Upper lobe of right lung (tissue), 1 donor: ENCODE data around the gene EBPL. TPM values are rescaled to one million over a fixed set of nuclear protein-coding genes. Genes with fewer than 3 reads are reported as not detected.
"Not testable (repeated sequence)": the region's sequence is repeated elsewhere in the genome, so short reads cannot be mapped to it uniquely, and the experiment has no call there.

Experiments
- ATAC-seq: fragments of 200-7000 bp; cut with Tn5 transposase; one replicate; pipeline ENCODE4 v1.9.1; 2020; ENCODE audit warnings: mild to moderate bottlenecking, moderate library complexity
- DNase-seq: peaks from one replicate; pipeline ENCODE4 v3.0.0-alpha.2; 2020
- H3K27ac ChIP-seq: fragments of 200-600 bp; one replicate; pipeline ENCODE4 v1.8.0; 2022
- H3K27me3 ChIP-seq: fragments of 200-600 bp; one replicate; pipeline ENCODE4 v1.8.0; 2022; ENCODE audit warnings: mild to moderate bottlenecking
- H3K36me3 ChIP-seq: fragments of 200-600 bp; one replicate; pipeline ENCODE4 v1.8.0; 2022
- H3K4me1 ChIP-seq: fragments of 200-600 bp; one replicate; pipeline ENCODE4 v1.8.0; 2022
- H3K4me3 ChIP-seq: fragments of 200-600 bp; one replicate; pipeline ENCODE4 v1.8.0; 2022; ENCODE audit warnings: mild to moderate bottlenecking
- H3K9me3 ChIP-seq: fragments of 200-600 bp; one replicate; pipeline ENCODE4 v1.8.0; 2022
- CTCF ChIP-seq: fragments of 200-600 bp; IDR thresholded peaks from one replicate; pipeline ENCODE4 v1.8.0; 2022; ENCODE audit warnings: antibody characterized with exemption
- intact Hi-C: fragments of 100-400 bp; cut with DNase I; formaldehyde crosslinking; loops from one replicate; pipeline ENCODE4 v1.11.0; 2022
- total RNA-seq: library from RNA; stranded (reverse); fragmentation: NEBNext Ultra II Directional; extraction: Animal tissue kit (Norgen Biotek cat#: 25700); gene quantifications from one replicate; pipeline ENCODE4 v1.2.1, GENCODE V29; 2021
- donor health status: DM: no; HTN: yes; CAD: no; lungs with severe emphysema.

The EBPL gene
- total RNA-seq, 1 donor from 2014 or later, result 48.0 TPM

GRCh38 chr13:49716615-49717014, 25.3 kb upstream of the EBPL start:
- no peak for DNase-seq
- H3K36me3 ChIP-seq, result peaks cover 49% of the 10 kb centered on the region
- no peak overlapping the region for H3K27ac ChIP-seq
- no peak overlapping the region for H3K4me3 ChIP-seq
- H3K9me3 ChIP-seq, result peaks cover 6% of the 10 kb centered on the region
- no peaks in the 10 kb centered on the region for H3K4me1 ChIP-seq
- no peaks in the 10 kb centered on the region for H3K27me3 ChIP-seq
- intact Hi-C loops, result no loop called here
- TF ChIP-seq CTCF, result no peak
- ATAC-seq, result no peak

GRCh38 chr13:49714757-49715156, 23.5 kb upstream of the EBPL start:
- Histone ChIP-seq H3K4me1 (no peaks in the 10 kb centered on the region), H3K27me3 (no peaks in the 10 kb centered on the region), H3K4me3 (no peak overlapping the region), H3K27ac (no peak overlapping the region), H3K36me3 (peaks cover 40% of the 10 kb centered on the region), H3K9me3 (peaks cover 6% of the 10 kb centered on the region)
- TF ChIP-seq CTCF, result no peak
- no peak for DNase-seq
- no peak for ATAC-seq
- intact Hi-C loops, result no loop called here

- Histone ChIP-seq H3K9me3 (peaks cover 6% of the 10 kb centered on the region), H3K4me3 (no peak overlapping the region), H3K4me1 (no peaks in the 10 kb centered on the region), H3K36me3 (peaks cover 38% of the 10 kb centered on the region), H3K27ac (no peak overlapping the region), H3K27me3 (no peaks in the 10 kb centered on the region)
- DNase-seq (no peak), ATAC-seq (no peak)
- intact Hi-C loops, result no loop called here
- TF ChIP-seq CTCF, result no peak
Observed at GRCh38 chr13:49711218-49711863, 20.1 kb upstream of the EBPL start.

- H3K4me1 ChIP-seq, intact Hi-C loops, H3K27me3 ChIP-seq, DNase-seq, H3K4me3 ChIP-seq, H3K27ac ChIP-seq, H3K9me3 ChIP-seq, ATAC-seq: not testable (repeated sequence)
- H3K36me3 ChIP-seq, result peaks cover 74% of the 10 kb centered on the region
Observed at GRCh38 chr13:49704264-49704663, 13.0 kb upstream of the EBPL start.

- TF ChIP-seq CTCF, result no peak
Observed at GRCh38 chr13:49701491-49701890, 10.2 kb upstream of the EBPL start.

GRCh38 chr13:49697468-49697867, 6.2 kb upstream of the EBPL start:
- no peak for DNase-seq
- no peaks in the 10 kb centered on the region for H3K27me3 ChIP-seq
- TF ChIP-seq CTCF, result no peak
- no peak overlapping the region for H3K4me3 ChIP-seq
- ATAC-seq, result no peak
- H3K4me1 ChIP-seq, result no peaks in the 10 kb centered on the region
- H3K27ac ChIP-seq, result no peak overlapping the region
- no peaks in the 10 kb centered on the region for H3K9me3 ChIP-seq
- intact Hi-C loops, result no loop called here
- H3K36me3 ChIP-seq, result peaks cover 28% of the 10 kb centered on the region

More at GRCh38 chr13:49701491-49701890, 10.2 kb upstream of the EBPL start:
- Histone ChIP-seq H3K9me3 (no peaks in the 10 kb centered on the region), H3K4me3 (no peak overlapping the region), H3K27ac (no peak overlapping the region), H3K27me3 (no peaks in the 10 kb centered on the region), H3K36me3 (peaks cover 50% of the 10 kb centered on the region), H3K4me1 (no peaks in the 10 kb centered on the region)
- intact Hi-C loops, result no loop called here
- DNase-seq (no peak), ATAC-seq (no peak)
